Stimulated activated naive CD8-positive, alpha-beta T cell treated with anti-CD3 and anti-CD28 coated beads, Interleukin-15, Interleukin-2, amounts not matched to agents 100 U/mL and 50 U/mL, for 24 hours (primary cell): ENCODE measurements around the gene UNC13B.

ENCODE experiments used
- ATAC-seq: fragments of 150-1000 bp; cut with Tn5 transposase; one replicate; pipeline ENCODE4 v1.10.0; 2021
- DNase-seq: peaks from one replicate; pipeline ENCODE4 v3.0.0; 2021

UNC13B gene

GRCh38 chr9:35432076-35432475 is 270.3 kb downstream of the UNC13B start:
- ATAC-seq: no peak
- DNase-seq: no peak

GRCh38 chr9:35436933-35437332 is 275.1 kb downstream of the UNC13B start:
- DNase-seq (no peak), ATAC-seq (no peak)

- ATAC-seq (no peak), DNase-seq (no peak)
Measured at GRCh38 chr9:35446012-35446411, 284.2 kb downstream of the UNC13B start.

- ATAC-seq: no peak
- DNase-seq: no peak
Measured at GRCh38 chr9:35448496-35448895, 286.7 kb downstream of the UNC13B start.

GRCh38 chr9:35452481-35452880 is 290.7 kb downstream of the UNC13B start:
- DNase-seq (no peak), ATAC-seq (no peak)

- DNase-seq: no peak
- ATAC-seq: no peak
Measured at GRCh38 chr9:35453786-35454185, 292.0 kb downstream of the UNC13B start.
